ENCODE data around the gene CDS2.

CDS2 gene

GRCh38 chr20:5145365-5146098, 18.7 kb downstream of the CDS2 start:
- H3K36me3 ChIP-seq: no peaks in the 10 kb centered on the region
- no peaks in the 10 kb centered on the region for H3K9me3 ChIP-seq (ENCODE audit: severe bottlenecking)
- H3K27ac ChIP-seq: no peak overlapping the region
- H3K27me3 ChIP-seq (ENCODE audit: insufficient read depth, low read depth, severe bottlenecking): no peaks in the 10 kb centered on the region
- no peak for DNase-seq
- TF ChIP-seq CTCF (IDR thresholded peaks at IDR 0.05; ENCODE audit: low read depth, low read length): no peak
- no peak overlapping the region for H3K4me3 ChIP-seq (ENCODE audit: low read depth, low read length)

- Histone ChIP-seq H3K36me3 (no peaks in the 10 kb centered on the region), H3K27ac (no peak overlapping the region), H3K27me3 (ENCODE audit: insufficient read depth, low read depth, severe bottlenecking) (no peaks in the 10 kb centered on the region), H3K4me3 (ENCODE audit: low read depth, low read length) (no peak overlapping the region), H3K9me3 (ENCODE audit: severe bottlenecking) (no peaks in the 10 kb centered on the region)
- TF ChIP-seq CTCF (IDR thresholded peaks at IDR 0.05; ENCODE audit: low read depth, low read length): no peak
- no peak for DNase-seq
Observed at GRCh38 chr20:5146099-5146668, 19.4 kb downstream of the CDS2 start.

GRCh38 chr20:5146871-5147592, 20.2 kb downstream of the CDS2 start:
- no peak for DNase-seq
- Histone ChIP-seq H3K27ac (no peak overlapping the region), H3K4me3 (ENCODE audit: low read depth, low read length) (no peak overlapping the region), H3K9me3 (ENCODE audit: severe bottlenecking) (no peaks in the 10 kb centered on the region), H3K36me3 (no peaks in the 10 kb centered on the region), H3K27me3 (ENCODE audit: insufficient read depth, low read depth, severe bottlenecking) (no peaks in the 10 kb centered on the region)
- no peak for TF ChIP-seq CTCF (IDR thresholded peaks at IDR 0.05; ENCODE audit: low read depth, low read length)

- TF ChIP-seq CTCF (IDR thresholded peaks at IDR 0.05; ENCODE audit: low read depth, low read length): no peak
- no peaks in the 10 kb centered on the region for H3K27me3 ChIP-seq (ENCODE audit: insufficient read depth, low read depth, severe bottlenecking)
- no peak overlapping the region for H3K4me3 ChIP-seq (ENCODE audit: low read depth, low read length)
- no peak for DNase-seq
- no peaks in the 10 kb centered on the region for H3K9me3 ChIP-seq (ENCODE audit: severe bottlenecking)
- no peak overlapping the region for H3K27ac ChIP-seq
- H3K36me3 ChIP-seq: no peaks in the 10 kb centered on the region
Observed at GRCh38 chr20:5148581-5148980, 21.8 kb downstream of the CDS2 start.

- no peaks in the 10 kb centered on the region for H3K27me3 ChIP-seq (ENCODE audit: insufficient read depth, low read depth, severe bottlenecking)
Observed at GRCh38 chr20:5149892-5150225, 23.1 kb downstream of the CDS2 start.

More at GRCh38 chr20:5149892-5150225, 23.1 kb downstream of the CDS2 start:
- no peak overlapping the region for H3K27ac ChIP-seq
- no peaks in the 10 kb centered on the region; the same call in 1 of the 2 replicates for H3K36me3 ChIP-seq
- no peak for DNase-seq
- no peaks in the 10 kb centered on the region for H3K9me3 ChIP-seq (ENCODE audit: severe bottlenecking)
- TF ChIP-seq CTCF (IDR thresholded peaks at IDR 0.05; ENCODE audit: low read depth, low read length): no peak
- H3K4me3 ChIP-seq (ENCODE audit: low read depth, low read length): no peak overlapping the region

Data from WERI-Rb-1 (cell line).